Ammon's horn (tissue), 1 donor: ENCODE data around the gene CMC1.
A peak's percentile ranks its signal among the peaks of the same experiment; 100 is the strongest.
"Not testable (repeated sequence)": the region's sequence is repeated elsewhere in the genome, so short reads cannot be mapped to it uniquely, and the experiment has no call there.

Experiments used
- DNase-seq: peaks from one replicate; pipeline ENCODE4 v3.0.0-alpha.2; 2016; ENCODE audit warnings: low spot score

CMC1 gene, protein sequence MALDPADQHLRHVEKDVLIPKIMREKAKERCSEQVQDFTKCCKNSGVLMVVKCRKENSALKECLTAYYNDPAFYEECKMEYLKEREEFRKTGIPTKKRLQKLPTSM

GRCh38 chr3:28241221-28242160 lies at the start of gene CMC1:
Gene CMC1 (plus strand): TSS chr3:28241619. CDS start chr3:28241794, 175 bp downstream.
- DNase-seq, result peak; percentile 99

GRCh38 chr3:28198161-28198560 lies 43.3 kb upstream of the CMC1 start:
- no peak for DNase-seq

- DNase-seq, result no peak
These were observed 42.4 kb upstream of the CMC1 start for GRCh38 chr3:28198974-28199373.

DNA sequence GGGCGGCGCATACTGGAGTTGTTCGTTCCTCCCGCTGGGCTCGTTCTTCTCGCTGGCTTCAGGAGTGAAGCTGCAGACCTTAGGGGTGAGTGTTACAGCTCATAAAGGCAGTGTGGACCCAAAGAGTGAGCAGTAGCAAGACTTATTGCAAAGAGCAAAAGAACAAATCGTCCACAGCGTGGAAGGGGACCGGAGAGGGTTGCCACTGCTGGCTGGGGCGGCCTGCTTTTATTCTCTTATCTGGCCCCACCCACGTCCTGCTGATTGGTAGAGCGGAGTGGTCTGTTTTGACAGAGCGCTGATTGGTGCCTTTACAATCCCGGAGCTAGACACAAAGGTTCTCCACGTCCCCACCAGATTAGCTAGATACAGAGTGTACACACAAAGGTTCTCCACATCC lies 41.8 kb upstream of the CMC1 start:
- DNase-seq, result not testable (repeated sequence)

DNA sequence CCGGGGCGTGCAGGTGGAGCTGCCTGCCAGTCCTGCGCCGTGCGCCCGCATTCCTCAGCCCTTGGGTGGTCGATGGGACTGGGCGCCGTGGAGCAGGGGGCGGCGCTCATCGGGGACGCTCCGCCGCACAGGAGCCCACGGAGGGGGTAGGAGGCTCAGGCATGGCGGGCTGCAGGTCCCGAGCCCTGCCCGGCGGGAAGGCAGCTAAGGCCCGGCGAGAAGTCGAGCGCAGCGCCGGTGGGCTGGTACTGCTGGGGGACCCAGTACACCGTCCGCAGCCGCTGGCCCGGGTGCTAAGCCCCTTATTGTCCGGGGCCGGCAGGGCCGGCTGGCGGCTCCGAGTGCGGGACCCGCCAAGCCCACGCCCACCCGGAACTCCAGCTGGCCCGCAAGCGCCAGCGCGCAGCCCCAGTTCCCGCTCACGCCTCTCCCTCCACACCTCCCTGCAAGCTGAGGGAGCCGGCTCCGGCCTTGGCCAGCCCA lies 41.0 kb upstream of the CMC1 start:
- not testable (repeated sequence) for DNase-seq

DNA sequence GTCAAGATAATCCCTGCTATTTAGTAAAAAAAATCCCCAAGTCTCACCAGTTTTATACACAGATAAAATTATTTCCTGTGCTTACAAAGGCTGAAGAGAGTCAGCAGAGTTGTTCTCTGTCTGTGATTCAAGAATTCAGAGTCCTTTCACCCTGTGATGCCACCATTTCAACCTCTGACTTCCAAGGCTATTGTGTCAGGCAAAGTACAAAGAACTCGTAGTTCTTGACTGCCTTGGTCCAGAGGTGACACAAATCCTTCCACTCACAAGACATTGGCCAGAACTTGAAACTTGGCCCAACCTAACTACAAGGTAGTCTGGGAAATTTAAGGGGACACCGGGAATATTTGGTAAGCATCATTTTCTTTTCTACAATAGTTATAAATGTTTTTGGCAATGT lies 34.9 kb upstream of the CMC1 start:
- no peak for DNase-seq

GRCh38 chr3:28207000-28207733 lies 34.3 kb upstream of the CMC1 start:
- DNase-seq, result no peak

GRCh38 chr3:28210968-28211713 lies 30.3 kb upstream of the CMC1 start:
- no peak for DNase-seq

DNA sequence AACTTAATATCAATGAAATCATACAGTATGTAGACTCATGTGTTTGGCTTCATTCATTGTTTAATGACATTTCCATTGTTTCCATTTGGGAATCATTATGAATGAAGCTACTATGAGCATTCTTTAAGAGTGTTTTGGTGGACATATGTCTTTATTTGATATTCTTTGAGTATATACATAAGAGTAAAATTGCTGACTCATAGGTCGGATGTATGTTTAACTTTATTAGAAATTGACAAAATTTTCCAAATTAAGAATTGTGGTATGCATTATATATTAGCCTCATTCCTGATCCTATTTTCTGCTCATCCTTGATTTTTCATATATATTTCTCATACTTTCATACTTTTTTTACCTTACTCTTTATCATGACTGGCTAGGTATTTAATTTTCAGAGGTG lies 28.7 kb upstream of the CMC1 start:
- DNase-seq, result no peak

- no peak for DNase-seq
These were observed 26.0 kb upstream of the CMC1 start for GRCh38 chr3:28215407-28215806.

DNA sequence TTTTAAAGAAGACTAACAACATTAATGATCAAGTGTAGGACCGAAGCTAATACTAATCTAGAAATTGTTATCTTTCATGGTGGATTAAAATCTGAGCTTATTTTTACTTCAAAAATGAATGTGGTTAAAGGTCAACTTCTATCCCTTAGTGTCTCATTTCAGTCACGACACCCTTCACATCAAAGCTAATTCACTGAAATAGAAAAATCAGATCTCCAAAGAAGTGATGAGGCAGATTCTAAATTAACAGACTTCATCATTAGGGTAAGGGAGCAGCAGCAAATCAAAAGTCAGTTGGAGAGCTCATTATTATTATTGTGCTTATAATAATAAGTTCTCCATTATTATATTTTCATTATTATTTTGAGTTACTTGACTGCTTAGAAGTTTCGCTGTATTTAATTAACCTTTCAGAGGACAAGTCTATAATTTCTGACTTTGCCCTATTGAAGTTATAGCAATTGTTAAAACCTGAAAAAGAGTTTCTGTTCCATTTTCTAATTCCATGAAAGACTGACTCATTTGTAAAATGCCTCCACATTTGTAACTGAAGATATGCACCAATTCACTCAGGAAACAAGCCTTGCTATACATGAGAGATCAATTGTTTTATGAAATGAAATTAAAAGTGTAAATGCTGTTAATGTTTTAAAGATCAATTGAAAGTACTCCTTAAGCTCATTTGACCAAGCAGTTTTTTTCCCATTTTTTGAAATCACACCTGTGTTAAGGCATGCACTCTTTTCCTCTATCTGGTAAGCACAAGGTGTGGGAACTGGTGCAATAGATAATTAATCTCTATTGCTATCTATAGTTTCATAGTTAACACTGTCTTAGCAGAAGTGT lies 23.1 kb upstream of the CMC1 start:
- no peak for DNase-seq

- no peak for DNase-seq
These were observed 22.6 kb upstream of the CMC1 start for GRCh38 chr3:28218917-28219198.

GRCh38 chr3:28224430-28224829 lies 17.0 kb upstream of the CMC1 start:
- DNase-seq, result no peak

DNA sequence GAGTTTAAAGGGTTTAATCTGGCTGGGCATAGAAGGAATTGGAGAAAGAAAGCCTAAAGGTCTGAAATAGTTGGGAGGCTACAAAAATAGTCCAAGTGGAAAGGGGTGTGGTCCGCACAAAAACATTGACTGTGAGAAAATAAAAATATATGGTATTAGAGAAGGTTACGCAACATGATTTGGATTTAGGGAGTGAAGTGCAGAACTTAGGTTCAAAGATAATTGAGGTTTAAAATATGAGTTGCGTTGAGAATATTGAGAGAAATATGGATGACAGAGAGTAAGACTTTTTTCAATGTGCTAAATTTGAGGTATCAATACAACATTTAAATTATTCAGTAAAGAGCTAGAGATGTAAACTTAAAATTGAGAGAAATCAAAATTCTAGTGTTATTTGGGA lies 15.4 kb upstream of the CMC1 start:
- DNase-seq, result no peak

GRCh38 chr3:28228623-28229022 lies 12.8 kb upstream of the CMC1 start:
- no peak for DNase-seq

DNA sequence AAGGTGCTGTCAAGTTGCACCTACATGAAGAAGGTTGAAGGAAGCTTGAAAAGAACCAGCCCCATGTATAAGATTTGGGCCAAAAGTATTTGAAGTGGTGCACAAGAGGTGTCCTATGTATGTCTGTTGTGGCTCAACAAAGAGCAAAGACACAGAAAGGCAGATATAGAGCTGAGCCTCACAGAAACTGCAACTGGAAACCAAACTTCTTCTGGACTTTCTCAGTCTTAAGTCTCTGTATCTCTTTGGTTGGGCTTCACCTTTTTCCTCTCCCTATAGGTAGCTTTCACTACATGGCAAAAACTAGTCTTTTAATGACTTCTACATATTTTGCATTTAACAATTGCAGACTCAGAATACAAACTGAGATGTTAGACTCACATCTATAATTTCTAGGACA lies 8.8 kb upstream of the CMC1 start:
- DNase-seq, result no peak

DNA sequence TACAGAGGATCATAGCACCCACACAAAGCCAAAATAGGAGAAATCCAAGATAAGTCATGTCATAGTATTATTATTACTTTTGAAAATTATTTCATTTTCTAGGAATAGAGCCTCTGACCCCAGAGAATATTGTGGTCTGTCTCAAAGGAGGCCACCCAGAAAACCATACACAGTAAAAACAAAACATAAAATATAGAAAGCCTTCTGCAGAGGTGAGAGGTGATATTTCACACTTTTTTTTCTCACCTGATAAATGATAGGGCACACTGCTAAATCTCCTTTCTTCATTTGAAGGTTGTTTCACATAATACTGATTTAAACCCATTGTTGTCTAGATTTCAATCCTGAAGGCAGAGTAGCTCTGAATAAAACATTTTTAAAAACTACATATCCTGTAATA lies 7.0 kb upstream of the CMC1 start:
- no peak for DNase-seq

DNA sequence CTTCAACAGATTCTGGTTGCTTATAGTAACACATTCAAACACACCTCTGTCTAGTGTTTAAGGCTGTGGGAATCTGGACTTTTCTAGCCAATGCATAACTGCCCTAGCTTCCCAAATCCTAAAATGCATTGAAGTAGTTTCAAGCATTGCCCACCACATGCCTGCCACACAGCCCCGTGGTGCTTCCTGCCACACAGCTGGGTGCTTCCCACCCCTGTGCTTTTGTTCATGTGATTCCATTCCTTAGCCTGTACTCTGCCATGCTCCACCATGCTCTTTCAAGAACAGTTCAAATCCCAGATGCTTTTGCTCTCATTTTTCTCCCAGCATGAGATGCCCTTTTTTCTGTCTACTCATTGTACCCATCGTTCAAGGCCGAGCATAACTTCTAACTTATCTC lies 2.3 kb upstream of the CMC1 start:
- DNase-seq, result no peak

DNA sequence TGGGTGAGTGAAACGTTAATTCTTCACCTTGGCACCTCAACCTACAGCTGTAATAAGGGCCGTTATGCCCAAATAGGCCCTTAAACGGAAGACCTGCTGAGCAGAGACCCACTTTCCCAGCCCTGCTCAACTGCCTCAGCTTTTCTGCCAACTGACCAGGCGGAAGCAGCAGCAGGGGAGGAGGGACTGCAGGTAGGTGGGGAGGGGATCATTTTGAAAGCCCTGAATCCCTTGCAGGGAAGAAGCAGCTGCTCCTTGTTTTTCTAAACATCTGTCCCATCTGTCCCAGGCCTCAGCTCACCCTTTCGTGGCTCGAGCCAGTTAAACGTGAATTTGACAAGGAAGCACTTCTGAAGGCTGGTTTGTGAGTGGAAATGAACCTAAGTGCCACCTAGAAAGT lies 978 bp upstream of the CMC1 start:
- DNase-seq, result no peak

DNA sequence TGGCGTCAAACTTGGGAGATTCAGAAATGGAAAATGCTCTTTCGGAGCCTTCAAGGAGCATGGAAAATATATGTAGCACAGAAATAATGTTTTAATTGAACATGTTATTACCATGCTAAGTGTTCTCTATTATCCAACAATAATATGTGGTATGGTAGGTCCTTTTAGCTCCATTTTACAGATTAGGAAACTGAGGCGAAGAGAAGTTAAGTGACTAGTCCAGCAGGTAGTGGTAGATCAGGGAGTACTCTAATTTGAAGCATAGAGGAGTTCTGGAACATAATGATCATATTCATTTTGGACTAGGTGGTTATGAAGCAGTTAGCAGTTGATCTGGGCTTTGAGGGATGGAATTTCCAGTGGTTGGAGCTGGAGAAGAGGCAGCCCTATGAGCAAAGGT lies 1.1 kb downstream of the CMC1 start:
- no peak for DNase-seq

GRCh38 chr3:28243424-28244106 lies 2.1 kb downstream of the CMC1 start:
- DNase-seq, result no peak
